Progenitor cell of endocrine pancreas (in vitro differentiated cells): ENCODE data around the gene LSMEM2. TPM values are rescaled to one million over a fixed set of nuclear protein-coding genes. Genes with fewer than 3 reads are reported as not detected.

Experiments used
- DNase-seq: peaks from one replicate; pipeline ENCODE4 v3.0.0; 2021; ENCODE audit warnings: low spot score; ENCODE audit not compliant: unreplicated experiment
- H3K27ac Mint-ChIP-seq: 2 replicates; pipeline ENCODE4 v1.8.0; 2021; ENCODE audit warnings: mild to moderate bottlenecking, moderate library complexity, mixed read lengths
- H3K27me3 Mint-ChIP-seq: 2 replicates; pipeline ENCODE4 v1.8.0; 2021; ENCODE audit warnings: mixed read lengths
- H3K36me3 Mint-ChIP-seq: 2 replicates; pipeline ENCODE4 v1.8.0; 2022; ENCODE audit warnings: mixed read lengths; ENCODE audit not compliant: insufficient read depth
- H3K4me1 Mint-ChIP-seq: 2 replicates; pipeline ENCODE4 v1.8.0; 2021; ENCODE audit warnings: low read depth, mixed read lengths
- H3K4me3 Mint-ChIP-seq: 2 replicates; pipeline ENCODE4 v1.8.0; 2021; ENCODE audit warnings: low read depth, mild to moderate bottlenecking, moderate library complexity, mixed read lengths
- H3K9me3 Mint-ChIP-seq: 2 replicates; pipeline ENCODE4 v1.8.0; 2021; ENCODE audit warnings: low read depth, mixed read lengths
- total RNA-seq: library from RNA; stranded (reverse); gene quantifications from 2 replicates; pipeline ENCODE4 v1.2.1, GENCODE V29; 2021
- TF ChIP-seq, protein P1 (sequence below): fragments of 200-600 bp; sonication (generic); IDR thresholded peaks from one replicate; pipeline ENCODE4 v1.5.0; 2021; ENCODE audit warnings: antibody characterized with exemption, mild to moderate bottlenecking; ENCODE audit not compliant: unreplicated experiment

LSMEM2 gene
- total RNA-seq, 1 donor from 2014 or later: not detected

GRCh38 chr3:50292159-50293078 is 13.5 kb downstream of the LSMEM2 start, which contains the start of gene IFRD2:
TSS of gene IFRD2 (minus strand) at chr3:50292429. CDS start at chr3:50292274, 155 bp downstream.
- Mint-ChIP-seq H3K4me3 (peak within 1 kb of the TSS; percentile 79), H3K27me3 (no peaks in the 10 kb centered on the region)

DNA sequence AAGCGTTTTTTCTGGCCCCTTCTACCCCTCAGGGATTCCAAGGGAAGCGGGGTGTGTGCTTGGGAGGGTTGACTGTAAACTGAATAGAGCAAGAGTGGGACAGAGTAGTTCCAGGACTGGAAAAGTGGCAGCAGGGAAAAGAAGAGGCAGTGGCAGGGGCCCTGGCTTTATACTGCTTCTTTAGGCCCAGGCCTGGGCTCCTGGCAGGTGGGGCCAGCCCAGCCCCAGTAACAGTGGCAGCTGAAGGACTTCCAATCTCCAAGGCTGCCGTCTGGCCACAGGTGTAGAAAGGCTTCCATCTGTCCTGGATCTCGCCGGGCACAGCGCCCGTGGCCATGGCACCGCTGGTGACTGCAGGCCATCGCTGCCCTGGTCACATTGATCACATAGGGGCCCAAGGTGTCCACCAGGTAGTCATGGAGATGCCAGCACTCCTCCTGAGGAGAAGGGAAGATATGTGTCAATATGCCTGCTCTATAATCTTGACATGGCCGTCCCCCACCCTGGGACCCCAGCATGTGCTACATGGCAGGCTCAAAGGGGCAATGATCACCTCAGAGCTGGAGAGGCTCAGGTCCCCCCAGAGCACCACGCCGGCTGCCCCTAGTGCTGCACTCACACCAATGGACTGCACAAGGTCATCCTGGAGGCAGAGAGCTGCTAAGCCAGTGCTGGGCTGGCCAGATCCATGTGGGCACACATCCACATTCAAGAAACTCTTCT is 14.4 kb downstream of the LSMEM2 start:
- H3K4me1 Mint-ChIP-seq: peaks cover 13% of the 10 kb centered on the region
- peak overlapping the region; percentile 97 for H3K27ac Mint-ChIP-seq
- no peaks in the 10 kb centered on the region for H3K9me3 Mint-ChIP-seq
- no peak for DNase-seq
- no peaks in the 10 kb centered on the region for H3K27me3 Mint-ChIP-seq
- TF ChIP-seq, protein P1, sequence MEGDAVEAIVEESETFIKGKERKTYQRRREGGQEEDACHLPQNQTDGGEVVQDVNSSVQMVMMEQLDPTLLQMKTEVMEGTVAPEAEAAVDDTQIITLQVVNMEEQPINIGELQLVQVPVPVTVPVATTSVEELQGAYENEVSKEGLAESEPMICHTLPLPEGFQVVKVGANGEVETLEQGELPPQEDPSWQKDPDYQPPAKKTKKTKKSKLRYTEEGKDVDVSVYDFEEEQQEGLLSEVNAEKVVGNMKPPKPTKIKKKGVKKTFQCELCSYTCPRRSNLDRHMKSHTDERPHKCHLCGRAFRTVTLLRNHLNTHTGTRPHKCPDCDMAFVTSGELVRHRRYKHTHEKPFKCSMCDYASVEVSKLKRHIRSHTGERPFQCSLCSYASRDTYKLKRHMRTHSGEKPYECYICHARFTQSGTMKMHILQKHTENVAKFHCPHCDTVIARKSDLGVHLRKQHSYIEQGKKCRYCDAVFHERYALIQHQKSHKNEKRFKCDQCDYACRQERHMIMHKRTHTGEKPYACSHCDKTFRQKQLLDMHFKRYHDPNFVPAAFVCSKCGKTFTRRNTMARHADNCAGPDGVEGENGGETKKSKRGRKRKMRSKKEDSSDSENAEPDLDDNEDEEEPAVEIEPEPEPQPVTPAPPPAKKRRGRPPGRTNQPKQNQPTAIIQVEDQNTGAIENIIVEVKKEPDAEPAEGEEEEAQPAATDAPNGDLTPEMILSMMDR: no peak
- no peaks in the 10 kb centered on the region for H3K36me3 Mint-ChIP-seq
- no peak overlapping the region for H3K4me3 Mint-ChIP-seq

More at GRCh38 chr3:50292159-50293078, 13.5 kb downstream of the LSMEM2 start, which contains the start of gene IFRD2:
- Mint-ChIP-seq H3K4me1 (peaks cover 13% of the 10 kb centered on the region), H3K9me3 (no peaks in the 10 kb centered on the region), H3K27ac (peak within 1 kb of the TSS; percentile 97), H3K36me3 (no peaks in the 10 kb centered on the region)
- TF ChIP-seq, protein P1: no peak
- DNase-seq: peak; percentile 91

- Mint-ChIP-seq H3K27ac (no peak overlapping the region), H3K4me3 (no peak overlapping the region), H3K4me1 (peaks cover 14% of the 10 kb centered on the region), H3K9me3 (no peaks in the 10 kb centered on the region), H3K36me3 (no peaks in the 10 kb centered on the region), H3K27me3 (no peaks in the 10 kb centered on the region)
- DNase-seq: no peak
- TF ChIP-seq, protein P1: no peak
These were observed 15.2 kb downstream of the LSMEM2 start for GRCh38 chr3:50294089-50294488.

GRCh38 chr3:50294492-50295403 is 15.9 kb downstream of the LSMEM2 start:
- H3K36me3 Mint-ChIP-seq: no peaks in the 10 kb centered on the region
- peaks cover 16% of the 10 kb centered on the region for H3K4me1 Mint-ChIP-seq
- no peak for DNase-seq
- H3K4me3 Mint-ChIP-seq: no peak overlapping the region
- no peaks in the 10 kb centered on the region for H3K9me3 Mint-ChIP-seq
- H3K27me3 Mint-ChIP-seq: no peaks in the 10 kb centered on the region
- H3K27ac Mint-ChIP-seq: peak overlapping the region; percentile 41
- TF ChIP-seq, protein P1: no peak
